Measurements from ENCODE around the gene SAMM50. TPM values are rescaled to one million over a fixed set of nuclear protein-coding genes. Genes with fewer than 3 reads are reported as not detected.

Gene SAMM50
- total and polyA plus RNA-seq, 2 donors (not counting 3 experiments of a cell fraction or from before 2014, with no cell fraction given), result 42.9 to 56.2 TPM

DNA sequence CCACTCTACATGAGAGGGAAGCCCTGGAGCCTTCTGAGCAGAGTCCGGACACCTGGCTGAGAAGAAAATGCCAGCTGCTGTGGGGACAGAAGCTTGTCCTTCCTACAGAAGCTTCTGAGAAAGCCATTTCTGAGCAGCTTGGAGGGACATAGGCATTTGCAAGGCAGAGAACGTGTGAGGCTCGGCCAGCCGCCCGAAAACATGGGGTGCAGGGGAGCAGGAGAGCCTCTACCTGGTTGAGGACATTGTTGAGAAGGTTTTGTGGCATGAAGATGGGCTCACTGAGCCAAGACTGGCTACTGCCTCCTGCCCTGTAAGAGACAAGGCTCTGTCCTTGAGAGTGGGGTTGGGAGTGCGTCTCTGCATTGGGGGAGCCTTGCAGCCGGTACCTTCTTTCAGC, 25.3 kb downstream of the SAMM50 start:
- ChIA-PET CTCF (no interaction called here), POLR2A (no interaction called here)
- Histone ChIP-seq H3K4me2 (ENCODE audit: insufficient read depth, low read length) (no peak overlapping the region), H3K79me2 (ENCODE audit: control insufficient read depth, insufficient read depth, low read length) (no peaks in the 10 kb centered on the region), H2AFZ (ENCODE audit: low read depth, low read length) (no peak overlapping the region), H4K20me1 (replicated peaks; ENCODE audit: control insufficient read depth, extremely low read depth, insufficient read depth, low read length) (no peaks in the 10 kb centered on the region), H3K9me1 (replicated peaks; ENCODE audit: control insufficient read depth, extremely low read depth, insufficient read depth, low read length) (no peaks in the 10 kb centered on the region), H3K9me3 (replicated peaks; ENCODE audit: control insufficient read depth, insufficient read depth, low read length) (no peaks in the 10 kb centered on the region), H3K36me3 (ENCODE audit: control insufficient read depth in 2 of 2, extremely low read depth in 1 of 2, insufficient read depth in 2 of 2, low read length in 2 of 2) (peaks cover 0 to 58% of the 10 kb centered on the region in 2 experiments), H3K9ac (replicated peaks; ENCODE audit: extremely low read depth, insufficient read depth, low read length) (no peak overlapping the region), H3K4me3 (replicated peaks in 1 of 3; ENCODE audit: insufficient read depth in 1 of 3, low read depth in 1 of 3, low read length in 3 of 3) (no peak overlapping the region), H3K4me1 (ENCODE audit: control insufficient read depth, extremely low read depth, insufficient read depth, low read length) (no peaks in the 10 kb centered on the region), H3K27ac (ENCODE audit: insufficient read depth, low read depth, low read length) (no peak overlapping the region), H3K27me3 (ENCODE audit: control insufficient read depth in 2 of 2, insufficient read depth in 2 of 2, low read length in 2 of 2) (no peaks in the 10 kb centered on the region)
- FAIRE-seq, result no peak
- DNase-seq (ENCODE audit: low read depth, low spot score), result no peak
- dilution Hi-C loops (cut with MboI; ENCODE audit: extremely low pct_ligation_motif_present, low sequenced_read_pairs), result no loop called here
- BruUV-seq (replicated peaks), result no TSS peak
- TF ChIP-seq, protein P1, sequence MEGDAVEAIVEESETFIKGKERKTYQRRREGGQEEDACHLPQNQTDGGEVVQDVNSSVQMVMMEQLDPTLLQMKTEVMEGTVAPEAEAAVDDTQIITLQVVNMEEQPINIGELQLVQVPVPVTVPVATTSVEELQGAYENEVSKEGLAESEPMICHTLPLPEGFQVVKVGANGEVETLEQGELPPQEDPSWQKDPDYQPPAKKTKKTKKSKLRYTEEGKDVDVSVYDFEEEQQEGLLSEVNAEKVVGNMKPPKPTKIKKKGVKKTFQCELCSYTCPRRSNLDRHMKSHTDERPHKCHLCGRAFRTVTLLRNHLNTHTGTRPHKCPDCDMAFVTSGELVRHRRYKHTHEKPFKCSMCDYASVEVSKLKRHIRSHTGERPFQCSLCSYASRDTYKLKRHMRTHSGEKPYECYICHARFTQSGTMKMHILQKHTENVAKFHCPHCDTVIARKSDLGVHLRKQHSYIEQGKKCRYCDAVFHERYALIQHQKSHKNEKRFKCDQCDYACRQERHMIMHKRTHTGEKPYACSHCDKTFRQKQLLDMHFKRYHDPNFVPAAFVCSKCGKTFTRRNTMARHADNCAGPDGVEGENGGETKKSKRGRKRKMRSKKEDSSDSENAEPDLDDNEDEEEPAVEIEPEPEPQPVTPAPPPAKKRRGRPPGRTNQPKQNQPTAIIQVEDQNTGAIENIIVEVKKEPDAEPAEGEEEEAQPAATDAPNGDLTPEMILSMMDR (IDR thresholded peaks at IDR 0.05; ENCODE audit: extremely low read depth in 1 of 2, insufficient read depth in 1 of 2, low read depth in 1 of 2, low read length in 2 of 2), result no peak
- TF ChIP-seq JUN (IDR thresholded peaks at IDR 0.05; ENCODE audit: borderline replicate concordance, insufficient read depth, insufficient read length, low read depth), result no peak
- TF ChIP-seq, protein P2, sequence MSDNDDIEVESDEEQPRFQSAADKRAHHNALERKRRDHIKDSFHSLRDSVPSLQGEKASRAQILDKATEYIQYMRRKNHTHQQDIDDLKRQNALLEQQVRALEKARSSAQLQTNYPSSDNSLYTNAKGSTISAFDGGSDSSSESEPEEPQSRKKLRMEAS (IDR thresholded peaks at IDR 0.05; ENCODE audit: insufficient read depth, insufficient read length), result no peak
- TF ChIP-seq POLR2A (IDR thresholded peaks at IDR 0.05; ENCODE audit: low read depth, low read length), result no peak
- no peak for TF ChIP-seq EZH2 (IDR thresholded peaks at IDR 0.05; ENCODE audit: borderline replicate concordance, low read depth, low read length, severe bottlenecking)
- no peak for TF ChIP-seq MYC (IDR thresholded peaks at IDR 0.05; ENCODE audit: low read depth, low read length)
- no peak for TF ChIP-seq POLR2AphosphoS5 (IDR thresholded peaks at IDR 0.05; ENCODE audit: insufficient read depth, low read depth, low read length)
- TF ChIP-seq FOS (IDR thresholded peaks at IDR 0.05; ENCODE audit: borderline replicate concordance, insufficient read depth, low read length), result no peak
- TF ChIP-seq GATA2 (IDR thresholded peaks at IDR 0.05; ENCODE audit: insufficient read depth, insufficient read length, low read depth, low read length), result no peak
- intact Hi-C loops (cut with micrococcal nuclease), result no loop called here

All from endothelial cell of umbilical vein (primary cell).